Endothelial cell (in vitro differentiated cells): Measurements from ENCODE around the gene MYRIP. TPM values are rescaled to one million over a fixed set of nuclear protein-coding genes. Genes with fewer than 3 reads are reported as not detected.
"Not testable (repeated sequence)": the region's sequence is repeated elsewhere in the genome, so short reads cannot be mapped to it uniquely, and the experiment has no call there.

Source experiments
- DNase-seq: peaks from one replicate; pipeline ENCODE4 v3.0.0; 2021; ENCODE audit warnings: low spot score
- H3K27ac Mint-ChIP-seq: one replicate; pipeline ENCODE4 v1.8.0; 2021; ENCODE audit warnings: mixed read lengths, inconsistent platforms; ENCODE audit not compliant: unreplicated experiment
- H3K27me3 Mint-ChIP-seq: one replicate; pipeline ENCODE4 v1.8.0; 2021; ENCODE audit warnings: mild to moderate bottlenecking, moderate library complexity, mixed read lengths, inconsistent platforms; ENCODE audit not compliant: unreplicated experiment
- H3K36me3 Mint-ChIP-seq: one replicate; pipeline ENCODE4 v1.8.0; 2021; ENCODE audit warnings: mild to moderate bottlenecking, low read depth, mixed read lengths, inconsistent platforms; ENCODE audit not compliant: unreplicated experiment
- H3K4me1 Mint-ChIP-seq: one replicate; pipeline ENCODE4 v1.8.0; 2021; ENCODE audit warnings: mild to moderate bottlenecking, mixed read lengths, inconsistent platforms; ENCODE audit not compliant: unreplicated experiment
- H3K4me3 Mint-ChIP-seq: one replicate; pipeline ENCODE4 v1.8.0; 2021; ENCODE audit warnings: mild to moderate bottlenecking, mixed read lengths, inconsistent platforms; ENCODE audit not compliant: unreplicated experiment
- H3K9me3 Mint-ChIP-seq: one replicate; pipeline ENCODE4 v1.8.0; 2021; ENCODE audit warnings: mixed read lengths, inconsistent platforms; ENCODE audit not compliant: unreplicated experiment
- total RNA-seq: library from RNA; stranded (reverse); fragmentation: NEBNext Ultra II Directional; extraction: Animal tissue kit (Norgen Biotek cat#: 25700); gene quantifications from one replicate; pipeline ENCODE4 v1.2.1, GENCODE V29; 2021; ENCODE audit not compliant: unreplicated experiment
- TF ChIP-seq, protein P1 (sequence below): fragments of 200-600 bp; sonication (generic); IDR thresholded peaks from one replicate; pipeline ENCODE4 v1.5.0; 2021; ENCODE audit warnings: antibody characterized with exemption; ENCODE audit not compliant: unreplicated experiment

Gene MYRIP
- total RNA-seq, 1 donor from 2014 or later, result 0.49 TPM

DNA sequence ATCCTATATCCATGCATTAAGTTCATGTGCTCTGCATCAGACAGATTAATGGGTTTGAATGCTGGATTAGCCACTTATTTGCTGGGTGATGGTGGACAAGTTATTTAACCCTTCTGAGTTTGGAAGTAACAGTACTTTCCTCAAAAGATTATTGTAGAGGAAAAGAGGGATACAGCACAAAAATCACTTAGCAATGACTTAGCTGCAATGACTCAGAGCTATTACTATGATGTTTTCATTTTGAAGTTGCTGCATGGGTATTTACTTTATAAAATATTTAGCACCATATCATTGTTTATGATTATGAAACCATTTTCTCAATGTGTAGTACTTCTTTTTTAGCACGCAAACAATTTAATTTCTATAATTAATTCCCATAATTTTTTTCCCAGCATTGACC, 248.4 kb downstream of the MYRIP start:
- TF ChIP-seq, protein P1, sequence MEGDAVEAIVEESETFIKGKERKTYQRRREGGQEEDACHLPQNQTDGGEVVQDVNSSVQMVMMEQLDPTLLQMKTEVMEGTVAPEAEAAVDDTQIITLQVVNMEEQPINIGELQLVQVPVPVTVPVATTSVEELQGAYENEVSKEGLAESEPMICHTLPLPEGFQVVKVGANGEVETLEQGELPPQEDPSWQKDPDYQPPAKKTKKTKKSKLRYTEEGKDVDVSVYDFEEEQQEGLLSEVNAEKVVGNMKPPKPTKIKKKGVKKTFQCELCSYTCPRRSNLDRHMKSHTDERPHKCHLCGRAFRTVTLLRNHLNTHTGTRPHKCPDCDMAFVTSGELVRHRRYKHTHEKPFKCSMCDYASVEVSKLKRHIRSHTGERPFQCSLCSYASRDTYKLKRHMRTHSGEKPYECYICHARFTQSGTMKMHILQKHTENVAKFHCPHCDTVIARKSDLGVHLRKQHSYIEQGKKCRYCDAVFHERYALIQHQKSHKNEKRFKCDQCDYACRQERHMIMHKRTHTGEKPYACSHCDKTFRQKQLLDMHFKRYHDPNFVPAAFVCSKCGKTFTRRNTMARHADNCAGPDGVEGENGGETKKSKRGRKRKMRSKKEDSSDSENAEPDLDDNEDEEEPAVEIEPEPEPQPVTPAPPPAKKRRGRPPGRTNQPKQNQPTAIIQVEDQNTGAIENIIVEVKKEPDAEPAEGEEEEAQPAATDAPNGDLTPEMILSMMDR, result no peak
- Mint-ChIP-seq H3K4me1 (no peaks in the 10 kb centered on the region), H3K9me3 (no peaks in the 10 kb centered on the region), H3K27ac (no peak overlapping the region), H3K36me3 (no peaks in the 10 kb centered on the region), H3K27me3 (peaks cover 2% of the 10 kb centered on the region), H3K4me3 (no peak overlapping the region)
- DNase-seq, result no peak

DNA sequence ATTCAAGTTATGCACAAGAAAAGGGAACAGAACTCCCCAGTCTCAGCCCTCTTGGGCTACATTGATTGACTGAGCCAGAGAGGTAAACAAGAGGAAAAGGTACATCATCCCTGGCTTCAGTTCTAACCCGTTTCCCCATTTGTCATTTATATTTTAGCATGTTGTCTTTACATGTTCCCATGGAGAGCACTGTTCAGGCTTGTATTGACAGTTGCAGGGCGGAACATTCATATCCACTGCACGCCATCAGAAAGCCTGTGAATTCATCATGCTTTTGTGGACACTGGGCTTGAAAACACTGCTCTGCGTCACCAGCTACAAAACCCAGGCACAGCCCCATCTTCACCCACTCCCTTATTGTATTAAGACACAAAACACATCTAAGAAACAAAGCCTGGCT, 259.2 kb downstream of the MYRIP start:
- no peak overlapping the region for H3K27ac Mint-ChIP-seq
- H3K36me3 Mint-ChIP-seq, result no peaks in the 10 kb centered on the region
- no peak for DNase-seq
- TF ChIP-seq, protein P1, result no peak
- no peaks in the 10 kb centered on the region for H3K27me3 Mint-ChIP-seq
- H3K4me3 Mint-ChIP-seq, result no peak overlapping the region
- H3K4me1 Mint-ChIP-seq, result peaks cover 8% of the 10 kb centered on the region
- no peaks in the 10 kb centered on the region for H3K9me3 Mint-ChIP-seq

DNA sequence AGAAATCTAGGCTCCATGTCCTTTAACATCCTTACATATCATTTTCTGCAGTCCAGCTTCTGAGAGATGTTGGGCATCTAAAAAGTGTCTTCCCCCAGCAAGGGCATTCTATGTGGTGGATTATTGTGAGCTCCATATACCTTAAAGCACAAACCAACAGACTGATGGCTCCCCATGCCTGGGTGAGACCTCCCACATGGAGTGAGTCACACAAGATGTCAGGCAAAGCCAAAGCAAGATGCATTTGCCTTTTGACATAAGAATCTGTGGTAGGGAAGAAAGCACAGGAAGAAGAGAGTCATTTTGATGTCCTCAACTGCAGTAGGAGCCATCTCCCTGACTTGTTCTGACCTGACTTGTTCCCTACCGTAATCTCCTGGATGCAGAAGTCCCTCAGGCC, 261.4 kb downstream of the MYRIP start:
- no peaks in the 10 kb centered on the region for H3K36me3 Mint-ChIP-seq
- H3K4me3 Mint-ChIP-seq, result no peak overlapping the region
- H3K27ac Mint-ChIP-seq, result no peak overlapping the region
- DNase-seq, result no peak
- TF ChIP-seq, protein P1, result no peak
- H3K9me3 Mint-ChIP-seq, result no peaks in the 10 kb centered on the region
- H3K4me1 Mint-ChIP-seq, result peaks cover 8% of the 10 kb centered on the region
- H3K27me3 Mint-ChIP-seq, result no peaks in the 10 kb centered on the region

DNA sequence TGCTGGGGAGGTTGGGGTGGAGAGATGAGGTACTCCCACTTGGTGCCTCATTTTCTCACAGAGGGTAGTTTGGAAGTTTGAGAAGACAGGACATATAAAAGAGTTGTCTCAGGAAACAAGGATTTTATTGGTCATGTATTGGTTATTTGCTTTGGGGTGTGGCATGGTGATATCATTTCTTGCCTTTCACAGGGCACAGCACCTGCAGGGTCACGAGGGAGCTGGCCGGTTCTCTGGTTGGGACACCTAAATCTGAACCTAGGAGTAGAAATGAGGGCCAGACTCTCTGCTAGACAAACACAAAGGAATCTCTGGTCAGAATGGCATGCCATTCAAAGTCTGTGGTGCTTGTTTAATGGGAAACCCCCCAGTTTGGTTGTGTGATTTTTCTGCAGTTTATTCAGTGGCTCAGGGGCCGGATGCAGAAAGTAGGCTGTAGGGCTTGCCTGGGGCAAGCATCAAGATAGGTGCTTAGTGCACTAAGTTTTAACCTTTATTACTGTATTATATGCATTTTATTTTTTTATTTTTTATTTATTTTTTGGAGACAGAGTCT, 262.4 kb downstream of the MYRIP start:
- no peaks in the 10 kb centered on the region for H3K27me3 Mint-ChIP-seq
- peaks cover 8% of the 10 kb centered on the region for H3K4me1 Mint-ChIP-seq
- TF ChIP-seq, protein P1, result no peak
- H3K9me3 Mint-ChIP-seq, result no peaks in the 10 kb centered on the region
- H3K36me3 Mint-ChIP-seq, result no peaks in the 10 kb centered on the region
- DNase-seq, result no peak
- H3K27ac Mint-ChIP-seq, result no peak overlapping the region
- no peak overlapping the region for H3K4me3 Mint-ChIP-seq

DNA sequence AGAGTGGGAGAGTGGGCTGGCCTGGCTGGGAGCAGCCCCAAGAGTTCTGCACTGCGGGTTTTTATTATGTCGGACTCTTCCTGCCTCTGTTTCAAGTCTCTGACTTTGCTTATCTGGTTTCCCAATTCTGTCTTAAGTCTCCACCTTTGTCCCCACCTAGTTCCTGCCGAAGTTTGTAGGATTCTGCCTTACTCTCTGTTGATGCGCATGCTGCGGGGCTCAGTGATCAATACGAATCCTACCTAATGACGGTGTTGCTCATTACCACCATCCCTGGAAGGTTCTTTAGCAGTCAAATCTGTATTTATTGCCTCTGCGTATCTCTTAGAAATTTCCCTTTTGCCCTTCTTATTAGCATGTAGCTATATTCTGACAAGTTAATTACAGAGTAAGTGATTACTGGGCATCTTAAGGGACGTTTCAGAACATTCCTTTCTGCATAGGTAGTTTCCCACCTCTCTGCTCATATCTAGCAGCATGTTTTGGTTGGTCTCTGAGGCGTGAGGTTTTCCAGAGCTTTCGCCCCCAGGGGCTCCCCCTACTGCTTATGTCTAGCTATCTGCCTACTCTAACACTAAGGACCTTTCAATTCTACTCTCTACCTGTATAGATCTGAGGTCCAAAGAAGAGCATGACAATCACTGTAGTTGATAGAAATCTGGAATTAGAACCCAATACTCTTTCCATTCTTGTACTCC, 264.1 kb downstream of the MYRIP start:
- Mint-ChIP-seq H3K4me1 (peaks cover 8% of the 10 kb centered on the region), H3K9me3 (no peaks in the 10 kb centered on the region), H3K36me3 (no peaks in the 10 kb centered on the region), H3K27ac (no peak overlapping the region), H3K4me3 (no peak overlapping the region), H3K27me3 (no peaks in the 10 kb centered on the region)
- TF ChIP-seq, protein P1, result no peak
- DNase-seq, result peak; percentile 44

DNA sequence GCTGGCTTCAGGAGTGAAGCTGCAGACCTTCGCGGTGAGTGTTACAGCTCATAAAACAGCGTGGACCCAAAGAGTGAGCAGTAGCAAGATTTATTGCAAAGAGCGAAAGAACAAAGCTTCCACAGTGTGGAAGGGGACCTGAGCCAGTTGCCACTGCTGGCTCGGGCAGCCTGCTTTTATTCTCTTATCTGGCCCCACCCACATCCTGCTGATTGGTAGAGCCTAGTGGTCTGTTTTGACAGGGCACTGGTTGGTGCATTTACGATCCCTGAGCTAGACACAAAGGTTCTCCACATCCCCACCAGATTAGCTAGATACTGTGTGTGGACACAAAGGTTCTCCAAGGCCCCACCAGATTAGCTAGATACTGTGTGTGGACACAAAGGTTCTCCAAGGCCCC, 267.7 kb downstream of the MYRIP start:
- not testable (repeated sequence) for H3K27ac Mint-ChIP-seq, H3K27me3 Mint-ChIP-seq, DNase-seq, H3K4me1 Mint-ChIP-seq, H3K9me3 Mint-ChIP-seq, H3K4me3 Mint-ChIP-seq, H3K36me3 Mint-ChIP-seq

DNA sequence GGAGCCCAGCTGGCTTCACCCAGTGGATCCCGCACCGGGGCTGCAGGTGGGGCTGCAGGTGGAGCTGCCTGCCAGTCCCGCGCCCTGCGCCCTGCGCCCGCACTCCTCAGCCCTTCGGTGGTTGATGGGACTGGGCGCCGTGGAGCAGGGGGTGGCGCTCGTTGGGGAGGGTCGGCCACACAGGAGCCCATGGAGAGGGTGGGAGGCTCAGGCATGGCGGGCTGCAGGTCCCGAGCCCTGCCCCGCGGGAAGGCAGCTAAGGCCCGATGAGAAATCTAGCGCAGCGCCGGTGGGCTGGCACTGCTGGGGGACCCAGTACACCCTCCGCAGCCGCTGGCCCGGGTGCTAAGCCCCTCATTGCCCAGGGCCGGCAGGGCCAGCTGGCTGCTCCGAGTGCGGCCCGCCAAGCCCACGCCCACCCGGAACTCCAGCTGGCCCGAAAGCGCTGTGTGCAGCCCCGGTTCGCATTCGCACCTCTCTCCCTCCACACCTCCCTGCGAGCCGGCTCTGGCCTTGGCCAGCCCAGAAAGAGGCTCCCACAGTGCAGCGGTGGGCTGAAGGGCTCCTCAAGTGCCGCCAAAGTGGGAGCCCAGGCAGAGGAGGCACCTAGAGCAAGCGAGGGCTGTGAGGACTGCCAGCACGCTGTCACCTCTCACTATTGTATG, 268.6 kb downstream of the MYRIP start:
- not testable (repeated sequence) for H3K9me3 Mint-ChIP-seq, H3K36me3 Mint-ChIP-seq, H3K4me3 Mint-ChIP-seq, DNase-seq, H3K4me1 Mint-ChIP-seq, H3K27ac Mint-ChIP-seq, H3K27me3 Mint-ChIP-seq
